ENCODE results near the gene PLXNB3.
"Not testable (repeated sequence)": the region's sequence is repeated elsewhere in the genome, so short reads cannot be mapped to it uniquely, and the experiment has no call there.

PLXNB3 gene

GRCh38 chrX:153733651-153734240, 30.3 kb upstream of the PLXNB3 start:
- no peak for DNase-seq

- no peak for DNase-seq
These were observed 29.2 kb upstream of the PLXNB3 start for GRCh38 chrX:153734871-153735270.

GRCh38 chrX:153735274-153735673, 28.8 kb upstream of the PLXNB3 start:
- DNase-seq: no peak

GRCh38 chrX:153736071-153736820, 27.8 kb upstream of the PLXNB3 start:
- DNase-seq: no peak

- no peak for DNase-seq
These were observed 27.1 kb upstream of the PLXNB3 start for GRCh38 chrX:153736871-153737441.

- no peak for DNase-seq
These were observed 25.9 kb upstream of the PLXNB3 start for GRCh38 chrX:153738056-153738605.

- no peak for DNase-seq
These were observed 24.1 kb upstream of the PLXNB3 start for GRCh38 chrX:153739754-153740486.

- DNase-seq: no peak
These were observed 23.3 kb upstream of the PLXNB3 start for GRCh38 chrX:153740631-153741222.

GRCh38 chrX:153741446-153741845, 22.6 kb upstream of the PLXNB3 start:
- no peak for DNase-seq

- DNase-seq: not testable (repeated sequence)
These were observed 21.9 kb upstream of the PLXNB3 start for GRCh38 chrX:153742111-153742510.

- DNase-seq: not testable (repeated sequence)
These were observed 21.1 kb upstream of the PLXNB3 start for GRCh38 chrX:153742796-153743467.

- DNase-seq: not testable (repeated sequence)
These were observed 20.4 kb upstream of the PLXNB3 start for GRCh38 chrX:153743468-153744209.

GRCh38 chrX:153744210-153745066, 19.6 kb upstream of the PLXNB3 start:
- DNase-seq: no peak

GRCh38 chrX:153745067-153745433, 19.0 kb upstream of the PLXNB3 start:
- not testable (repeated sequence) for DNase-seq

GRCh38 chrX:153746359-153746758, 17.7 kb upstream of the PLXNB3 start:
- DNase-seq: no peak

GRCh38 chrX:153746991-153747390, 17.1 kb upstream of the PLXNB3 start:
- DNase-seq: not testable (repeated sequence)

- not testable (repeated sequence) for DNase-seq
These were observed 15.0 kb upstream of the PLXNB3 start for GRCh38 chrX:153749017-153749416.

GRCh38 chrX:153750127-153750774, 13.8 kb upstream of the PLXNB3 start:
- DNase-seq: no peak

- no peak for DNase-seq
These were observed 8.9 kb upstream of the PLXNB3 start for GRCh38 chrX:153755136-153755535.

GRCh38 chrX:153761863-153762262, 2.2 kb upstream of the PLXNB3 start:
- no peak for DNase-seq
